Left ventricle myocardium inferior (tissue), 1 donor: ENCODE data around the gene EVA1C. TPM values are rescaled to one million over a fixed set of nuclear protein-coding genes. Genes with fewer than 3 reads are reported as not detected.
A peak's percentile ranks its signal among the peaks of the same experiment; 100 is the strongest.

Experiments
- DNase-seq: peaks from one replicate; pipeline ENCODE4 v3.0.0-alpha.2; 2020
- H3K27ac ChIP-seq: fragments of 200-600 bp; replicated peaks from 2 replicates; pipeline ENCODE4 v1.8.0; 2021
- H3K27me3 ChIP-seq: fragments of 200-600 bp; 2 replicates; pipeline ENCODE4 v1.8.0; 2021; ENCODE audit warnings: low read depth
- H3K36me3 ChIP-seq: fragments of 200-600 bp; 2 replicates; pipeline ENCODE4 v1.8.0; 2021
- H3K4me1 ChIP-seq: fragments of 200-600 bp; 2 replicates; pipeline ENCODE4 v1.8.0; 2021
- H3K4me3 ChIP-seq: fragments of 200-600 bp; 2 replicates; pipeline ENCODE4 v1.8.0; 2021; ENCODE audit warnings: mild to moderate bottlenecking, moderate library complexity
- H3K9me3 ChIP-seq: fragments of 200-600 bp; replicated peaks from 2 replicates; pipeline ENCODE4 v1.8.0; 2021
- intact Hi-C: fragments of 100-400 bp; cut with micrococcal nuclease; formaldehyde crosslinking; loops from one replicate; pipeline ENCODE4 v1.11.0; 2022
- total RNA-seq: library from RNA; stranded (reverse); fragmentation: NEBNext Ultra II Directional; extraction: Animal tissue kit (Norgen Biotek cat#: 25700); gene quantifications from one replicate; pipeline ENCODE4 v1.2.1, GENCODE V29; 2021
- TF ChIP-seq, protein P1 (sequence below): fragments of 200-600 bp; IDR thresholded peaks from 2 replicates; pipeline ENCODE4 v1.8.0; 2021; ENCODE audit warnings: antibody characterized with exemption, mild to moderate bottlenecking, borderline replicate concordance
- donor health status: DM: no; HTN: yes; CAD: no; lungs with severe emphysema.

EVA1C gene
- total RNA-seq, 1 donor from 2014 or later: 13.9 TPM

DNA sequence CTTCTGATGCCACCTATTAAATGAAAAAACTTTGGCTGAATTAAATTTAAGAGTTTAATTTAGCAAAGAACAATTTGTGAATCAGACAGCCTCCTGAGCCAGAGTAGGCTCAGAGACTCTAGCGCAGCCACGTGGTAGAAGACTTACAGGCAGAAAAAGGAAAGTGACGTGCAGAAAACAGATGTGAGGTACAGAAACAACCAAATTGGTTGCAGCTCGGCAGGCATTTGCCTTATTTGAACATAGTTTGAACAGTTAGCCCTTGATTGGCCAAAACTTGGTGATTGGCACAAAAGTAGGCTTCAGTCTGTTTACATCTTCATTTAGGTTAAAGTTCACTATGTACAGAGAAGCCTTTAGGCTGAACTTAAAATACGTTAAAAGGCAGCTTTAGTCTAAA is 149.9 kb downstream of the EVA1C start:
- H3K4me3 ChIP-seq: no peak overlapping the region
- TF ChIP-seq, protein P1, sequence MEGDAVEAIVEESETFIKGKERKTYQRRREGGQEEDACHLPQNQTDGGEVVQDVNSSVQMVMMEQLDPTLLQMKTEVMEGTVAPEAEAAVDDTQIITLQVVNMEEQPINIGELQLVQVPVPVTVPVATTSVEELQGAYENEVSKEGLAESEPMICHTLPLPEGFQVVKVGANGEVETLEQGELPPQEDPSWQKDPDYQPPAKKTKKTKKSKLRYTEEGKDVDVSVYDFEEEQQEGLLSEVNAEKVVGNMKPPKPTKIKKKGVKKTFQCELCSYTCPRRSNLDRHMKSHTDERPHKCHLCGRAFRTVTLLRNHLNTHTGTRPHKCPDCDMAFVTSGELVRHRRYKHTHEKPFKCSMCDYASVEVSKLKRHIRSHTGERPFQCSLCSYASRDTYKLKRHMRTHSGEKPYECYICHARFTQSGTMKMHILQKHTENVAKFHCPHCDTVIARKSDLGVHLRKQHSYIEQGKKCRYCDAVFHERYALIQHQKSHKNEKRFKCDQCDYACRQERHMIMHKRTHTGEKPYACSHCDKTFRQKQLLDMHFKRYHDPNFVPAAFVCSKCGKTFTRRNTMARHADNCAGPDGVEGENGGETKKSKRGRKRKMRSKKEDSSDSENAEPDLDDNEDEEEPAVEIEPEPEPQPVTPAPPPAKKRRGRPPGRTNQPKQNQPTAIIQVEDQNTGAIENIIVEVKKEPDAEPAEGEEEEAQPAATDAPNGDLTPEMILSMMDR: peak; percentile 70
- DNase-seq: no peak
- peaks cover 4% of the 10 kb centered on the region for H3K4me1 ChIP-seq
- peak overlapping the region; percentile 46 for H3K27ac ChIP-seq
- H3K36me3 ChIP-seq: no peaks in the 10 kb centered on the region
- peaks cover 8% of the 10 kb centered on the region for H3K9me3 ChIP-seq
- H3K27me3 ChIP-seq: no peaks in the 10 kb centered on the region
- intact Hi-C loops: loop anchor here (10.0 kb wide), 1 partner anchor 58 kb away; no protein-coding TSS in a partner anchor

DNA sequence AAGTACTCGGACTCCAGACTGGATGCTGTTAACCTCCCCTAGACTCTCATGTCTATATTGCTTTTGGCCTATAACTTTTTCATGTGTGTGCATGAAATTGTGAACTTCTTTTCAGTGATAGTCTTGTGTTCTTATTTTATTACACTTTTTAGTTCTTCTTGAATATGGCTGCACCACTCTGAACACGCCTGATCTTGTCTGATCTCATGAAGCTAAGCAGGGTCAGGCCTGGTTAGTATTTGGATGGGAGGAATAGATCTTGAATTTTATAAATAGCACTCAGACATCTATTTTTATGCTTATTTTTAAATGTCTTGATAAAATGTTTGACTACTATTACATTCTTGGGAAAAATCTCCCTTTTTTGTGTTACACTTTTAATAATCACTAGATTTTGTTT is 150.4 kb downstream of the EVA1C start:
- H3K4me3 ChIP-seq: no peak overlapping the region
- H3K27ac ChIP-seq: peak overlapping the region; percentile 46
- H3K36me3 ChIP-seq: no peaks in the 10 kb centered on the region
- H3K9me3 ChIP-seq: peaks cover 8% of the 10 kb centered on the region
- peaks cover 4% of the 10 kb centered on the region for H3K4me1 ChIP-seq
- no peak for DNase-seq
- intact Hi-C loops: loop anchor here (10.0 kb wide), 1 partner anchor 58 kb away; no protein-coding TSS in a partner anchor
- TF ChIP-seq, protein P1: no peak
- no peaks in the 10 kb centered on the region for H3K27me3 ChIP-seq

Other genes with a start within 250 kb of the EVA1C start
- 3.2 TPM for gene MIS18A, start 133.7 kb upstream of the EVA1C start, total RNA-seq
- gene MRAP, start 113.9 kb upstream of the EVA1C start, total RNA-seq: not detected
- gene URB1, start 19.7 kb upstream of the EVA1C start, total RNA-seq: 13.8 TPM
- gene TCP10L, start 172.8 kb downstream of the EVA1C start, total RNA-seq: 3.0 TPM
- 20.2 TPM for gene CFAP298, start 199.7 kb downstream of the EVA1C start, total RNA-seq